HG03039 (cell line): Measurements from ENCODE around the gene CCDC102B.
"Not testable (repeated sequence)": the region's sequence is repeated elsewhere in the genome, so short reads cannot be mapped to it uniquely, and the experiment has no call there.

ENCODE experiments used
- ATAC-seq: cut with Tn5 transposase; IDR thresholded peaks from one replicate; pipeline ENCODE4 v1.9.1; 2021; ENCODE audit warnings: mild to moderate bottlenecking, moderate library complexity; ENCODE audit not compliant: unreplicated experiment

Gene CCDC102B

GRCh38 chr18:68893354-68893753 lies 95.5 kb downstream of the CCDC102B start:
- peak; percentile 51 for ATAC-seq

- no peak for ATAC-seq
Measured at GRCh38 chr18:68897286-68897685, 99.4 kb downstream of the CCDC102B start.

DNA sequence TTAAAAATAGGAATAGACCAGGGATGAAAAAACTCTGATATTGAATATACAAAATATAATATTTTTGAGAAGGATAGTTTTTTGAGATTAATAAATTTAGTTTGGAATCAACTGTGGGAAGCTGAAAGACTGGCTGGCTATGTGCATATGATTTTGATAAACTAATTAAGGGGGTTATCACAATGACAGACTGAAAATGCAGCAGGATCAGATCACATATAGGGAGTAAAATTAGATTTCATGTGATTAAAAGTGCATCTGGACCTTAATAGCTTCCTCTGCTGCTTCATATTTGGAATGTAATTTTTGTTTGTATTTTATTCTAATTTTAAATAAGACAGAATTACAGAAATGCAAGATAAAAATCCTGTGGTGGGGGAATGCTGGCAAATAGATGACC lies 111.7 kb downstream of the CCDC102B start:
- ATAC-seq, result no peak

DNA sequence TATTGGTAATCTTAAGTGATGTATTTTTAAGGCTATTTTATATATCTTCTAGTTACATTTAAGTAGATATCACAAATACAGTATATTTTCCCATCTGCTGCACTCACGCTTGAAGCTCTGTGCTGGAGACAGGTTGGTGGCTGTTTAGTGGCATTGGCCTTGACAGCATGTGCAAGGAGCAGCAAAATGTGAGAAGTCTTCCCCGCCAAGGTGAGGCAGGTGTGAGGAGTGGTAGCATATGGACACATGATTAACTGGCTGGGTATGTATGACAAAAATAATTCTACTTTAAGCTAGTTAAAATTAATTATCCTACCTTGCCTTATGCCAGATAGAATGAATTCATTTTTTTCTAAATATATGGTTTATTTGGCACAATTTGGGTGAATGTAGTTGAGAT lies 117.2 kb downstream of the CCDC102B start:
- no peak for ATAC-seq

DNA sequence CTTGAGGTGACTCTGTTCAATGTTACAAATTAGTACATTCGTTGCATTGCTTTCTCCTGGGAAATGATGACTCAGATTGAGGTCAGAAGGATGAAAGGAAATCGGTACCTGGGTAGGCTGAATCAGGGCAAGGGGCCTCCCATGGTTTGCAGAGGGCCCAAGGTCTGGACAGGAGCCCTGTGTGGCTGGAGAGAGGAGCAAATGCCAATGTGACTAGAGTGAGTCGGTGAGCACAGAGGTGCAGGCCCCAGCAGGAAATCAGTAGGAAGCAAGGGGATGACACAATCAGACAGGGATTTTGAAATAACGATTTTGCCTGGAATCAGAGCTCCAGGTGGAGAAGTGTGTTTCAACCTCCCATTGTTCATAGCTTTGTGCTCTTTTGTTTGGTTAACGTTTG lies 118.9 kb downstream of the CCDC102B start:
- no peak for ATAC-seq

GRCh38 chr18:68918216-68918615 lies 120.3 kb downstream of the CCDC102B start:
- ATAC-seq, result no peak

DNA sequence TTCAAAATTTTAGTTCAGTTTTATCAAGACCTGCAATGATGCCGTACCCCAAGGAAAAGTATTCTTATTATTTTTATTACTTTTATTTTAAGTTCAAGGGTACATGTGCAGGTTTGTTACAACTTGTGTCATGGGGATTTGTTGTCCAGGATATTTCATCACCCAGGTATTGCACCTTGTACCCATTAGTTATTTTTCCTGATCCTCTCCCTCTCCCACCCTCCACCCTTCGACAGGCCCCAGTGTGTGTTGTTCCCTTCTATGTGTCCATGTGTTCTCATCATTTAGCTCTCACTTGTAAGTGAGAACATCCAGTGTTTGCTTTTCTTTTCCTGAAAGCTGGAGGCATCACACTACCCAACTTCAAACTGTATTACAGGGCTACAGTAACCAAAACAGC lies 122.0 kb downstream of the CCDC102B start:
- no peak for ATAC-seq

DNA sequence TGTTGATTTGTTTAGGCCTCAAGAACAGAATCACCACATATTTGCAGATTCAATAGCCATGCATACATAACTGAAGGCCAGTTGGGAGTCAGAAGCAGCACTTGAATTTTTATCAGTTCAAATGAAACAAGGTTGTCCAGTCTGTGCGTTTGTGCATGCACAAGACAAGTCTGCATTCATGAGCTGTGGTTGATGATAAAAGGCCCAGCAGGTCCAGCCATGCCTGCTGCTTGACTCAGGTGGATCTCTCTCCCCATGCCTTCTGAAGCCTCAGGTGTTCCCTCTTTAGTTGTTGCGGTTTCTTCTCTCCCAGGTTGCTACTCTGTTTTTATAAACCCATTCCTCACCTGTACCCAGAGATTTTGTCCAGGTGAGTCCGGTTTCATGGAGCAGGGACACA lies 124.5 kb downstream of the CCDC102B start:
- ATAC-seq, result no peak

- ATAC-seq, result peak; percentile 75
Measured at GRCh38 chr18:68925268-68925667, 127.4 kb downstream of the CCDC102B start.

GRCh38 chr18:68928762-68929675 lies 131.1 kb downstream of the CCDC102B start:
- ATAC-seq, result no peak

GRCh38 chr18:68935686-68936085 lies 137.8 kb downstream of the CCDC102B start:
- ATAC-seq, result no peak

- no peak for ATAC-seq
Measured at GRCh38 chr18:68937029-68937599, 139.2 kb downstream of the CCDC102B start.

DNA sequence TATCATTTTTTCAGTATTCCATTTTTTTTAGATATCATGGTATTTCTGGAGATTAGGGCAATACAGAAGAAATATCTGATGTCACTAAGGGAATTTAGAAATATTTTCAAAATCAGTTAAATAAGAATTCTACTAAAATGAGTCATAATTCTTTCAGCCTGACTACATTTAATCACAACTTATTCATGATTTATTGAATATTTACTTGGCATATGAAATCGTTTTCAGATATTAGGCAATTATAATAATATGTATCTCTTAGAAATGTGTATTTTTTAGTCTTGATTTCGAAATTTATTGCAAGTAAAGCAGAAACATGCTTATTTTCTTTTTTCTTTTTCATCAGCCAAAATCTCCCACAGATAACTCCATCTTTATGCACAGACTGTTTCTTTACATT lies 142.2 kb downstream of the CCDC102B start:
- no peak for ATAC-seq

GRCh38 chr18:68940754-68941153 lies 142.9 kb downstream of the CCDC102B start:
- ATAC-seq, result no peak

DNA sequence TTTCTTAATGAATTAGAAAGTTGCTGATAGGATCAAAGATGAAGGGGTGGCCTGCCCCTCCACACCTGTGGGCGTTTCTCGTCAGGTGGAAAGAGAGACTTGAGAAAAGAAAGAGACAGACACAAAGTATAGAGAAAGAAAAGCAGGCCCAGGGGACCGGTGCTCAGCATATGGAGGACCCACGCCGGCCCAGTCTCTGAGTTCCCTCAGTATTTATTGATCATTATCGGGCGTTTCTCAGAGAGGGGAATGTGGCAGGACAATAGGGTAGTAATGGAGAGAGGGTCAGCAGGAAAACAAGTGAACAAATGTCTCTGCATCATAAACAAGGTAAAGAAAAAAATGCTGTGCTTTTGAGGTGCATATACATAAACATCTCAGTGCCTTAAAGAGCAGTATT lies 144.3 kb downstream of the CCDC102B start:
- no peak for ATAC-seq

- not testable (repeated sequence) for ATAC-seq
Measured at GRCh38 chr18:68943861-68944260, 146.0 kb downstream of the CCDC102B start.

DNA sequence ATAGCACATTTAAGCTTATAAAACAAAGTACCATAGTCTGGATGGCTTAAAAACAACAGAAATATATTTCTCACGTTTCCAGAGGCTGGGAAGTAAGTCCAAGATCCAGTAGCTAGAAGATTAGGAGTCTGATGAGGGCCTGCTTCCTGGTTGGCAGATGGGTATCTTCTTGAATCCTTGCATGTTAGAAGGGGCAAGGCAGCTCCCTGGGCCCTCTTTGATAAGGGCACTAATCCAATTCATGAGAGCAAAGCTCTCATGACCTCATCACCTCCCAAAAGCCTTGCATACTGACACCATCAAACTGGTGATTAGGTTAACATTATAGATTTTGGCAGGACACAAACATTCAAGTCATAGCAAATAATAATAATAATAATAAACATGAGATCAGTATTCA lies 146.4 kb downstream of the CCDC102B start:
- ATAC-seq, result no peak

- ATAC-seq, result no peak
Measured at GRCh38 chr18:68944826-68945225, 146.9 kb downstream of the CCDC102B start.

DNA sequence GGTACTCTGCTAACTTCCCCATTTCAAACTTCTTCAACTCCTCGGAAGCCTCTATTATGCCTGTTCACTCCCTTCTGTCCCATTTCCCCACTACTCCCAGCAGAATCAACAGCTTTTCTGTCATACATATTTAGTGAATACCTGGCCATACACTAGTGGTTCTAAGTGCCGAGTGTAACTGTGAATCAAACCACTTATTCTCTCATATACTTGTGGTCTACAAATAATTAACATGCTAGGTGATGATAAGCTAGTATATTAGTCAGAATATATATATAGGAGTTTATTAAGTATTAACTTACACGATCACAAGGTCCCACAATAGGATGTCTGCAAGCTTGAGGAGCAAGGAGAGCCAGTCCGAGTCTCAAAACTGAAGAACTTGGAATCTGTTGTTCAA lies 150.7 kb downstream of the CCDC102B start:
- ATAC-seq, result no peak

DNA sequence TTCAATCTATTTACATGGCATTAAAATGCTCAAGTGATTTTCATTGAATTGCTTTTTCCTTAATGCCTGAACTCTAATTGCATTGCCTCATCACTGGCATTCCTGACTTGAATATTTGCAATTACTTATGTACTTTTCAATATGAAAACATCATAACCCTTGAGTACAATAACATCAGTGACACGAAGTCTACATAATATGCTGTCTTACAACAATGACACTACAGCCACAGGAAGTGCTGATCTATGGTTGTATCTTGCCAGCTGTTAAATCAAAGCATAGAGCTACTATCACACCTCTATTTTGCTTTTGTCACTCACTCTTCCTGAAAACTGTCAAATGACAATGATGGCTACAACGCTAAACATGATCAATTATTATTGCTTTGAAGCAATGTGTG lies 156.9 kb downstream of the CCDC102B start:
- ATAC-seq, result no peak

DNA sequence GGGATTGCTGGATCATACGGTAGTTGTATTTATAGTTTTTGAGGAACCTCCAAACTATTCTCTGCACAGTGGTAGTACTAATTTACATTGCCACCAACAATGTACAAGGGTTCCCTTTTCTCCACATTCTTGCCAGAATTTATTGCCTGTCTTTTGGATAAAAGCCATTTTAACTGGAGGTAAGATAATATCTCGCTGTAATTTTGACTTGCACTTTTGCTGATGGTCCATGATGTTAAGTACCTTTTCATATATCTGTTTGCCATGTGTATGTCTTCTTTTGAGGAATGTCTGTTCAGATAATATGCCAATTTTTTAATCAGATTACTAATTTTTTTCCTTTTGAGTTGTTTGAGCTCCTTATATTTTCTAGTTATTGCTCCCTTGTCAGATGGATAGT lies 158.8 kb downstream of the CCDC102B start:
- no peak for ATAC-seq

DNA sequence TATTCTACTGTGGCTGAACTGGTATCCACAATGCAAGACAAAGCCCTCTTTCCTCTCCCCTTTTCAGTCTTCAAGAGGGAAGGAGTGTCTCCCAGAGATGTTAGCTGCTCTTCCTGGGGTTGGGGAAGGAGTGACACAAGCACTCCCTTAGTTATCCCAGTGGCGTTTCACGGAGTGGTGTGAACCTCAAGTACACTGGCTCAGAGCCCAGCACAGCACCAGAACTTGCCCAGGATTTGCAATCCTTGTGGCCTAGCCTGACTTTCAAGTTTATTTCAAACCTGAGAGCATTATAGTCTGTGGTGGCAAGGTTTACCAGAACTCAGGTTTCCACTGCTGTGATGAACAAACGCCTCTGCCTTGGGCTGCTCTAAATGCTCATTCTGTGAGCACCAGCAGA lies 162.5 kb downstream of the CCDC102B start:
- no peak for ATAC-seq
